Activated CD4-positive, alpha-beta T cell treated with anti-CD3 and anti-CD28 coated beads for 36 hours (primary cell): Measurements from ENCODE around the gene SERPINA10. TPM values are rescaled to one million over a fixed set of nuclear protein-coding genes. Genes with fewer than 3 reads are reported as not detected.
A peak's percentile ranks its signal among the peaks of the same experiment; 100 is the strongest.

Source experiments
- ATAC-seq: fragments of 200-7000 bp; cut with Tn5 transposase; one replicate; pipeline ENCODE4 v1.10.0; 2021; ENCODE audit warnings: mild to moderate bottlenecking, moderate library complexity
- CTCF ChIA-PET: fragments of 350-600 bp; sonication (Branson Sonifier 250); formaldehyde crosslinking; loops from one replicate; lab custom pipeline; 2021; ENCODE audit warnings: antibody characterized with exemption; lab: Charles Lee
- POLR2A ChIA-PET: fragments of 350-600 bp; sonication (Branson Sonifier 250); formaldehyde crosslinking; loops from one replicate; lab custom pipeline; 2021; ENCODE audit warnings: antibody characterized with exemption, inconsistent platforms; lab: Charles Lee
- DNase-seq: peaks from one replicate; pipeline ENCODE4 v3.0.0-alpha.2; 2020
- H3K27ac Mint-ChIP-seq: one replicate; pipeline ENCODE4 v1.8.0; 2021; ENCODE audit warnings: mixed read lengths
- H3K27me3 Mint-ChIP-seq: one replicate; pipeline ENCODE4 v1.8.0; 2021; ENCODE audit warnings: mixed read lengths
- H3K36me3 Mint-ChIP-seq: one replicate; pipeline ENCODE4 v1.8.0; 2021; ENCODE audit warnings: low read depth, mixed read lengths
- H3K4me1 Mint-ChIP-seq: one replicate; pipeline ENCODE4 v1.8.0; 2021; ENCODE audit warnings: mixed read lengths
- H3K4me3 Mint-ChIP-seq: one replicate; pipeline ENCODE4 v1.8.0; 2021; ENCODE audit warnings: mild to moderate bottlenecking, moderate library complexity, mixed read lengths
- H3K9me3 Mint-ChIP-seq: one replicate; pipeline ENCODE4 v1.8.0; 2021; ENCODE audit warnings: low read depth, mixed read lengths
- intact Hi-C, 2 experiments: fragments of 100-400 bp; cut with DNase I in 1 of 2; cut with micrococcal nuclease in 1 of 2; formaldehyde crosslinking; loops; one replicate each; pipeline versions ENCODE4 v1.14.2 to v1.15.1; 2022 to 2024; cut with DNase I, micrococcal nuclease
- total RNA-seq, 2 experiments: library from RNA; stranded (reverse); gene quantifications; one replicate each; pipeline ENCODE4 v1.2.3, GENCODE V29; 2021

The SERPINA10 gene
- total RNA-seq = not detected

GRCh38 chr14:94292872-94293577 is at the start of gene SERPINA10:
Gene SERPINA10 (minus strand): TSS chr14:94293268. CDS start chr14:94290593, 2,675 bp downstream.
- no peak within 1 kb of the TSS for H3K27ac Mint-ChIP-seq
- peaks cover 10% of the 10 kb centered on the region for H3K36me3 Mint-ChIP-seq
- H3K27me3 Mint-ChIP-seq = no peaks in the 10 kb centered on the region
- POLR2A ChIA-PET = no interaction called here
- no peak within 1 kb of the TSS for H3K4me3 Mint-ChIP-seq
- CTCF ChIA-PET = interaction anchor here (1.4 to 2.4 kb wide), 2 partner anchors 14 to 256 kb away, joined by 4 to 6 read pairs; no protein-coding TSS in a partner anchor
- DNase-seq (no peak), ATAC-seq (no peak)
- H3K9me3 Mint-ChIP-seq = peaks cover 4% of the 10 kb centered on the region
- intact Hi-C loops = no loop called here
- peaks cover 7% of the 10 kb centered on the region for H3K4me1 Mint-ChIP-seq

DNA sequence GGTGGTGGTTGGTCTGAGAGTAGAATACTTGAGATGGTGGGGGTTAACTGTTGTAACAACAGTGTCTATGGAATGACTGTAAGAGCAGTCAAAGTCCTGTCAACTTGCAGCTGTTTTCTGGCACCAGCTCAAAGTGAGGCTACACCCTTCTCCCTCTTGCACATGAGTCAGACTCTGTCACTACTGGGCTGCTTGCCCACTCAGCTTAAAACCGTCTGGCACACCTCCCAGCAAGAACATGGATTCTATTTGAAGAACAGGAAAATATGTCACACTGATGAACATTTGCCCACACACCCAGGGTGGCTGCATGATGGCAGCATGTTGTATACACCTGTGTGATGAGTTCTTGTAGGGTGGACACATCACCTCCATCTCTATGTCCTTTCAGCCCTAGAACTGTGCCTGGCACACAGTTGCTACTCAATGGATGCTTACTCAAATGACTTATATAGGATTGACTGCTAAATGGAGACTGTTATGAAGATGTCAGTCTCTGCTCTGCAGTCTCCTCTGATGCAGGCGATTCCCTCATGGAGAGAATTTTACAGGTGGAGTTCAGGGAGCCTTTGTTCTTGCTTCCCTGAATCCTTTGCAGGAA is 49.4 kb upstream of the SERPINA10 start:
- H3K27ac Mint-ChIP-seq = peak overlapping the region; percentile 93

DNA sequence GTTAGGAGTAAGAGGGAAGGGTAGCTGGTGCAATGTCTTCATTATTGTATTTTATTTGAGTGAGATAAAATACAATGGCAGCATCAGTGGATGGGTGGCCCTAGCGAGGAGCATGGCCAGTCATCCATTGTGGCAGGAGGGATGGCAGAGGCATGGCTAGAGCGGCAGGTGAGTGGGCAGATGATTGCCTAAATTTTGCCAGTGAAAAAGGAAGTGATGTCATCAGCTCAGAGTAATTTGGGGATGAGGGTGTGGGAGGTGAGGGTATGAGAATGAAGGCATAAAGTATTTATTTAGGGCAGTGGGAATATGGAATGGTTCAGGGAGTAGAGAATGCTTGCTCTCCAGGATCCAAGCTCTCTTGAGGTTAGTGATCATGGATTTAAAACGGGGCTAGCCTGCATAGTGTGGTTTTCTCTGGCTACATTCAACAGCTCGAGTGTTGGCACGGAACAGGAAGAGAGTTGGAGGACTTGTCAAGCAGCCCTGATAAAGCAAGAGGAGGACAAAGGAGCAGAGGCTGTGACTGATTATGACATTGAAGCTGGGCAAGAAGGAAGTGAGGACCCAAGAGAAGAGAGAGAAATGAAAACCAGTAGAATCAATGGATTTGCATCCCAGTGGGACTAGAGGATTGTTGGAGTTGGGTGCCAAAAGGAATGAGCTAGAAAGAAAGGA is 48.7 kb upstream of the SERPINA10 start:
- Mint-ChIP-seq H3K36me3 (peaks cover 46% of the 10 kb centered on the region), H3K27me3 (peaks cover 2% of the 10 kb centered on the region), H3K9me3 (peaks cover 37% of the 10 kb centered on the region), H3K4me3 (no peak overlapping the region), H3K4me1 (peaks cover 76% of the 10 kb centered on the region), H3K27ac (peak overlapping the region; percentile 93)
- CTCF ChIA-PET = interaction anchor here (0.9 to 1.6 kb wide), 7 partner anchors 50 to 364 kb away, joined by 3 to 7 read pairs (median 3); no protein-coding TSS in a partner anchor
- peak; percentile 56 for DNase-seq
- ATAC-seq = peak; percentile 5
- POLR2A ChIA-PET = interaction anchor here (0.6 to 4.3 kb wide), 5 partner anchors 15 to 1756 kb away, joined by 3 to 23 read pairs (median 6); no protein-coding TSS in a partner anchor
- intact Hi-C loops = loop anchor here (1.0 to 10.0 kb wide), 6 partner anchors 53 to 384 kb away; no protein-coding TSS in a partner anchor

More for the DNA sequence above, 49.4 kb upstream of the SERPINA10 start:
- H3K27me3 Mint-ChIP-seq = peaks cover 2% of the 10 kb centered on the region
- H3K36me3 Mint-ChIP-seq = peaks cover 50% of the 10 kb centered on the region
- POLR2A ChIA-PET = interaction anchor here (0.6 to 4.3 kb wide), 5 partner anchors 15 to 1757 kb away, joined by 3 to 23 read pairs (median 6); no protein-coding TSS in a partner anchor
- peaks cover 38% of the 10 kb centered on the region for H3K9me3 Mint-ChIP-seq
- intact Hi-C loops = loop anchor here (1.0 to 10.0 kb wide), 6 partner anchors 52 to 385 kb away; no protein-coding TSS in a partner anchor
- CTCF ChIA-PET = interaction anchor here (0.9 to 1.6 kb wide), 7 partner anchors 50 to 364 kb away, joined by 3 to 7 read pairs (median 3); no protein-coding TSS in a partner anchor
- H3K4me1 Mint-ChIP-seq = peaks cover 79% of the 10 kb centered on the region
- no peak overlapping the region for H3K4me3 Mint-ChIP-seq
- ATAC-seq = peak; percentile 71
- peak; percentile 77 for DNase-seq

DNA sequence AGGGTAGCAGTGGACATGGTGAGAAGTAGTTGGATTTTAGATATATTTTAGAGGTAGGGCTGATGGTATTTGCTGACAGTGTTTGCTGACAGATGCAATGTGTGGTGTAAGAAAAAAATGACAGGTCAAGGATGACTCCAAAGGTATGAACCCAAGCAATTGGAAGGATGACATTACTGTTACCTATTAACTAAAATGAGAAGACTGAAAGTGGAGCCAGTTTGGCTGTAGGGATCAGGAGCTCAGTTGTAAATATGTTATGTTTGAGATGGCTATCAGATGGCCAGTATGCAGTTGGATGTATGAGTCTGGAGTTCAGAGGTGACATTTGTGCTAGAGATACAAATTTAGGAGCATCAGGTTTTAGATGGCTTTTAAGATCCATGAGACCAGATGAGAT is 47.5 kb upstream of the SERPINA10 start:
- Mint-ChIP-seq H3K4me1 (peaks cover 69% of the 10 kb centered on the region), H3K9me3 (peaks cover 34% of the 10 kb centered on the region), H3K27me3 (peaks cover 2% of the 10 kb centered on the region), H3K27ac (peak overlapping the region; percentile 93), H3K36me3 (peaks cover 46% of the 10 kb centered on the region), H3K4me3 (no peak overlapping the region)
- ATAC-seq = no peak
- ChIA-PET CTCF (interaction anchor here (0.7 kb wide), 1 partner anchor 13 kb away, joined by 3 read pairs; no protein-coding TSS in a partner anchor), POLR2A (no interaction called here)
- no peak for DNase-seq
- intact Hi-C loops = loop anchor here (5.0 to 10.0 kb wide), 4 partner anchors 163 to 383 kb away; no protein-coding TSS in a partner anchor

- ChIA-PET CTCF (no interaction called here), POLR2A (interaction anchor here (1.0 kb wide), 1 partner anchor 9 kb away, joined by 3 read pairs; no protein-coding TSS in a partner anchor)
- Mint-ChIP-seq H3K27ac (peak overlapping the region; percentile 78), H3K27me3 (peaks cover 6% of the 10 kb centered on the region), H3K9me3 (peaks cover 21% of the 10 kb centered on the region), H3K4me3 (no peak overlapping the region), H3K36me3 (peaks cover 24% of the 10 kb centered on the region), H3K4me1 (peaks cover 45% of the 10 kb centered on the region)
- DNase-seq = no peak
- ATAC-seq = no peak
- intact Hi-C loops = no loop called here
Measured at GRCh38 chr14:94338023-94338422, 45.0 kb upstream of the SERPINA10 start.

DNA sequence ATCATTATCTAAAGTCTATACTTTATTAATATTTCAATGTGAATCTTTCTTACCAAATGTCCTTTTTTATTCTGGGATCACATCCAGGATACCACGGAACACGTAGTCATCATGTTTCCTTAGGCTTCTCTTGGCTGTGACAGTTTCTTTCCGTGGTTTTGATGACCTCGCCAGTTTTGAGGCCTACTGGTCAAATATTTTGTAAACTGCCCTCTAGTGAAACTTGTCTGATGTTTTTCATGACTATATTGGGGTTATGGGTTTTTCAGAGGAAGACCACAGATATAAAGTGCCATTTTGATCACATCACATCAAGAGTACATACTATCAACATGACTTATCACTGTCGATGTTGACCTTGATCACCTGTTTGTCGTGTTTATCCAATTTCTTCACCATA is 44.2 kb upstream of the SERPINA10 start:
- peak overlapping the region; percentile 14 for H3K27ac Mint-ChIP-seq
- no peak for ATAC-seq

DNA sequence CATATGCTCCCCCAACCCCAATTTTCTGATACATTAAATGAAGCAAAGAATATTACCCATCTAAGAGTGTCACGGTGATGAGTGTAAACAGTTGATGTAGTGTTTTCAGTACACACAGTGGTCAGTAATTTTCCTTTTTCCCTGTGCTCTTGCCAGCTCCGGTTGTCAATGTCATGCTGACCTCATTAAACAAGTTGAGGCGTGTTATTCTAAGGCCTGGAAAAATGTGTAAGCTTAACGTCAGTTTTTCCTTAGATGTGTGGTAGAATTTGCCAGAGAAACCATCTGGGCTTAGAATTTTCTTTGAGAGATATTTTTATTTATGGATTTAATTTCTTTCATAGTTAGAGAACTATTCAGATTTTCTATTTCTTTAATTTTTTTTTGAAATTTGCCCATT is 41.8 kb upstream of the SERPINA10 start:
- Mint-ChIP-seq H3K27ac (no peak overlapping the region), H3K4me3 (no peak overlapping the region), H3K36me3 (peaks cover 11% of the 10 kb centered on the region), H3K4me1 (peaks cover 17% of the 10 kb centered on the region), H3K27me3 (peaks cover 6% of the 10 kb centered on the region), H3K9me3 (peaks cover 4% of the 10 kb centered on the region)
- DNase-seq (no peak), ATAC-seq (no peak)
- ChIA-PET POLR2A (no interaction called here), CTCF (interaction anchor here (0.7 to 1.9 kb wide), 4 partner anchors 8 to 50 kb away, joined by 3 to 6 read pairs (median 4); no protein-coding TSS in a partner anchor)
- intact Hi-C loops = no loop called here

More for the DNA sequence above, 44.2 kb upstream of the SERPINA10 start:
- Mint-ChIP-seq H3K27me3 (peaks cover 8% of the 10 kb centered on the region), H3K4me3 (no peak overlapping the region), H3K4me1 (peaks cover 37% of the 10 kb centered on the region), H3K9me3 (peaks cover 21% of the 10 kb centered on the region), H3K36me3 (peaks cover 24% of the 10 kb centered on the region)
- intact Hi-C loops = loop anchor here in 1 of 2 experiments (1.0 kb wide), 1 partner anchor 57 kb away; no protein-coding TSS in a partner anchor
- ChIA-PET POLR2A (interaction anchor here (1.0 kb wide), 1 partner anchor 9 kb away, joined by 3 read pairs; no protein-coding TSS in a partner anchor), CTCF (no interaction called here)
- peak; percentile 43 for DNase-seq

- no peaks in the 10 kb centered on the region for H3K36me3 Mint-ChIP-seq
- H3K27ac Mint-ChIP-seq = no peak overlapping the region
- intact Hi-C loops = no loop called here
- no peaks in the 10 kb centered on the region for H3K9me3 Mint-ChIP-seq
- ATAC-seq = no peak
- peaks cover 6% of the 10 kb centered on the region for H3K27me3 Mint-ChIP-seq
- peaks cover 4% of the 10 kb centered on the region for H3K4me1 Mint-ChIP-seq
- POLR2A ChIA-PET = no interaction called here
- CTCF ChIA-PET = no interaction called here
- no peak for DNase-seq
- H3K4me3 Mint-ChIP-seq = no peak overlapping the region
Measured at GRCh38 chr14:94332587-94332986, 39.5 kb upstream of the SERPINA10 start.

DNA sequence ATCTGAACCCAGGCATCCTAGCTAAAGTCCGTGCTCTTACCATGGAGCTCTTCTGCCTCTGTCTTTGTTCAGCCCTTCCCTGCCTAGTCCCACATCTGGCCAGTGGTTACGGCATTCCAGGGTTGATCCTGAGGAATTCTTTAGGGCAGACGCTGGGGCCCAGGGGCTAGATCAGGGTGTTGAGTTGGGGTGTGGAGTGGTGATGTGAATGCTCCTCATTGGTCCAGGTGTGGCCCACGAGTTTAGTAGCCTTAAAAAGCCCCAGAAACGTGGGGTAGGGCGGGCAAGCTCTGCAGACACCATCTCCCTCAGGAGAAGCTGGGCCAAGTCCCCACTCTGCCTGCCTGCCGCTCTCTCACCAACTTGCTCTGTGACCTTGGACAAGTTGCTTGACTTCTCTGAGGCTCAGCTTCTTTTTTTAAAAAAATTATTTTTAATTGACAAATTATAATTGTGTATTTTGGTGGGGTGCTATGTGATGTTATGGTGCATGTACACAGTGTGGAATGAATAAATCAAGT is 39.1 kb upstream of the SERPINA10 start:
- no peaks in the 10 kb centered on the region for H3K9me3 Mint-ChIP-seq
- intact Hi-C loops = no loop called here
- no peaks in the 10 kb centered on the region for H3K36me3 Mint-ChIP-seq
- no peak overlapping the region for H3K4me3 Mint-ChIP-seq
- DNase-seq (no peak), ATAC-seq (no peak)
- peaks cover 6% of the 10 kb centered on the region for H3K27me3 Mint-ChIP-seq
- ChIA-PET POLR2A (no interaction called here), CTCF (interaction anchor here (1.1 to 2.0 kb wide), 2 partner anchors 9 to 11 kb away, joined by 3 to 6 read pairs; partner anchors contain the start of gene SERPINA6)
- H3K27ac Mint-ChIP-seq = no peak overlapping the region
- H3K4me1 Mint-ChIP-seq = no peaks in the 10 kb centered on the region

DNA sequence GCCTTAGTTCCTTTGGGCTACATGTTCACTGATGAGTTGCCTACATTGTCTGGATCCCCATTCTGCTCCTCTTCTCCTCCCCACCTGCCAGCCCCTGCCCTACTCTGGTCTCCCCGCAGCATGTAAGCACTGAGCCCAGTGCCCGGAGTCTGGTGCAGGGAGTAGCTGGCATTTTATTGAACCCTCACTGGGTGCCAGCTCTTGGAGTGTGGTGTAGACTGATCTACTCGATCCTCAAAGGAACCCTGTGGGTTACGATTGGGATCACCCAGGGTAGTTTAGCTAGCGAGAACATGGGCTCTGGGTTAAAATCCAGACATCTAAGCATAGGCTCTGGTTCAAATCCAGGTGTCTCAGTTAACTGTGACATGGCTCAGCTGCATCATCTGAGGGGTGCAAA is 38.4 kb upstream of the SERPINA10 start:
- POLR2A ChIA-PET = no interaction called here
- intact Hi-C loops = no loop called here
- no peak overlapping the region for H3K27ac Mint-ChIP-seq
- H3K4me3 Mint-ChIP-seq = no peak overlapping the region
- no peaks in the 10 kb centered on the region for H3K4me1 Mint-ChIP-seq
- ATAC-seq = no peak
- no peaks in the 10 kb centered on the region for H3K9me3 Mint-ChIP-seq
- H3K36me3 Mint-ChIP-seq = no peaks in the 10 kb centered on the region
- H3K27me3 Mint-ChIP-seq = peaks cover 6% of the 10 kb centered on the region
- DNase-seq = no peak
- CTCF ChIA-PET = interaction anchor here (1.1 to 2.0 kb wide), 3 partner anchors 8 to 217 kb away, joined by 3 to 6 read pairs (median 3); partner anchors contain the start of gene SERPINA6
